Right atrium auricular region (tissue), 2 donors: ENCODE results near the gene SEC22A. TPM values are rescaled to one million over a fixed set of nuclear protein-coding genes. Genes with fewer than 3 reads are reported as not detected.

Experiments used
- DNase-seq: peaks from one replicate; pipeline ENCODE4 v3.0.0-alpha.2; 2019; ENCODE audit warnings: low spot score
- H3K27ac ChIP-seq, 2 donors: fragments of 200-600 bp; sonication (generic); 1 replicate in 1 of 2; 2 replicates in 1 of 2; pipeline ENCODE4 v1.5.1; 2016 to 2019
- H3K27me3 ChIP-seq, 2 donors: fragments of 200-600 bp; sonication (generic); one replicate each; pipeline versions ENCODE4 v1.5.1 to v1.6.0; 2017 to 2019
- H3K36me3 ChIP-seq: fragments of 200-600 bp; sonication (generic); one replicate; pipeline ENCODE4 v1.5.1; 2016
- H3K4me1 ChIP-seq, 2 donors: fragments of 200-600 bp; sonication (generic); one replicate each; pipeline versions ENCODE4 v1.5.1 to v1.6.0; 2017 to 2019
- H3K4me3 ChIP-seq, 2 donors: fragments of 200-600 bp; sonication (generic); 1 replicate in 1 of 2; 2 replicates in 1 of 2; pipeline ENCODE4 v1.5.1; 2017 to 2019; ENCODE audit warnings: mild to moderate bottlenecking in 1 of 2, moderate library complexity in 1 of 2
- H3K9me3 ChIP-seq, 2 donors: fragments of 200-600 bp; sonication (generic); one replicate each; pipeline ENCODE4 v1.5.1; 2019
- CTCF ChIP-seq, 2 donors: fragments of 200-600 bp; sonication (generic); IDR thresholded peaks; one replicate each; pipeline ENCODE4 v1.5.1; 2019; ENCODE audit warnings: antibody characterized with exemption in 2 of 2
- total RNA-seq, 2 donors: library from RNA; depleted of rRNA; stranded (reverse); fragments of >200 nt; gene quantifications; one replicate each; pipeline ENCODE4 v1.1.0, GENCODE V29; 2016

Gene SEC22A
- total RNA-seq, 2 donors from 2014 or later, result 13.7 to 24.2 TPM

GRCh38 chr3:123263941-123264340 is 62.2 kb downstream of the SEC22A start:
- H3K36me3 ChIP-seq, result no peaks in the 10 kb centered on the region
- DNase-seq, result no peak
- H3K27me3 ChIP-seq, result no peaks in the 10 kb centered on the region
- no peak overlapping the region for H3K4me3 ChIP-seq
- H3K4me1 ChIP-seq, result no peaks in the 10 kb centered on the region
- H3K27ac ChIP-seq, result no peak overlapping the region
- TF ChIP-seq CTCF (IDR thresholded peaks at IDR 0.05), result no peak
- H3K9me3 ChIP-seq, result no peaks in the 10 kb centered on the region

- Histone ChIP-seq H3K9me3 (no peaks in the 10 kb centered on the region), H3K27me3 (no peaks in the 10 kb centered on the region), H3K27ac (no peak overlapping the region), H3K36me3 (no peaks in the 10 kb centered on the region), H3K4me1 (peaks cover 0 to 8% of the 10 kb centered on the region in 2 donors), H3K4me3 (no peak overlapping the region)
- TF ChIP-seq CTCF (IDR thresholded peaks at IDR 0.05), result no peak
- DNase-seq, result no peak
Observed at GRCh38 chr3:123267821-123268220, 66.1 kb downstream of the SEC22A start.

GRCh38 chr3:123270818-123271217 is 69.1 kb downstream of the SEC22A start:
- Histone ChIP-seq H3K9me3 (no peaks in the 10 kb centered on the region), H3K27ac (no peak overlapping the region), H3K36me3 (no peaks in the 10 kb centered on the region), H3K27me3 (no peaks in the 10 kb centered on the region), H3K4me1 (peaks cover 0 to 15% of the 10 kb centered on the region in 2 donors), H3K4me3 (no peak overlapping the region)
- TF ChIP-seq CTCF (IDR thresholded peaks at IDR 0.05), result no peak
- DNase-seq, result no peak

- no peak for DNase-seq
- no peak for TF ChIP-seq CTCF (IDR thresholded peaks at IDR 0.05)
- H3K4me1 ChIP-seq, result peaks cover 0 to 15% of the 10 kb centered on the region in 2 donors
- H3K27ac ChIP-seq, result peak overlapping the region; percentile 38 to 58
- H3K36me3 ChIP-seq, result no peaks in the 10 kb centered on the region
- no peaks in the 10 kb centered on the region for H3K27me3 ChIP-seq
- no peaks in the 10 kb centered on the region for H3K9me3 ChIP-seq
- H3K4me3 ChIP-seq, result no peak overlapping the region
Observed at GRCh38 chr3:123271466-123272159, 69.9 kb downstream of the SEC22A start.

- H3K36me3 ChIP-seq, result no peaks in the 10 kb centered on the region
- H3K27me3 ChIP-seq, result no peaks in the 10 kb centered on the region
- no peak overlapping the region for H3K4me3 ChIP-seq
- peak overlapping the region in 1 of 2 donors; percentile 52 for H3K27ac ChIP-seq
- no peak for DNase-seq
- peaks cover 0 to 15% of the 10 kb centered on the region in 2 donors for H3K4me1 ChIP-seq
- no peak for TF ChIP-seq CTCF (IDR thresholded peaks at IDR 0.05)
- no peaks in the 10 kb centered on the region for H3K9me3 ChIP-seq
Observed at GRCh38 chr3:123272547-123272946, 70.8 kb downstream of the SEC22A start.

GRCh38 chr3:123275691-123276090 is 73.9 kb downstream of the SEC22A start:
- Histone ChIP-seq H3K4me3 (no peak overlapping the region), H3K9me3 (no peaks in the 10 kb centered on the region), H3K4me1 (peaks cover 0 to 15% of the 10 kb centered on the region in 2 donors), H3K36me3 (no peaks in the 10 kb centered on the region), H3K27ac (no peak overlapping the region), H3K27me3 (no peaks in the 10 kb centered on the region)
- TF ChIP-seq CTCF (IDR thresholded peaks at IDR 0.05), result no peak
- DNase-seq, result no peak
